GM19324 (cell line): ENCODE measurements around the gene AMFR.

Experiments
- ATAC-seq: cut with Tn5 transposase; IDR thresholded peaks from one replicate; pipeline ENCODE4 v1.9.1; 2021; ENCODE audit warnings: mild to moderate bottlenecking, moderate library complexity; ENCODE audit not compliant: unreplicated experiment, low FRiP score

AMFR gene

DNA sequence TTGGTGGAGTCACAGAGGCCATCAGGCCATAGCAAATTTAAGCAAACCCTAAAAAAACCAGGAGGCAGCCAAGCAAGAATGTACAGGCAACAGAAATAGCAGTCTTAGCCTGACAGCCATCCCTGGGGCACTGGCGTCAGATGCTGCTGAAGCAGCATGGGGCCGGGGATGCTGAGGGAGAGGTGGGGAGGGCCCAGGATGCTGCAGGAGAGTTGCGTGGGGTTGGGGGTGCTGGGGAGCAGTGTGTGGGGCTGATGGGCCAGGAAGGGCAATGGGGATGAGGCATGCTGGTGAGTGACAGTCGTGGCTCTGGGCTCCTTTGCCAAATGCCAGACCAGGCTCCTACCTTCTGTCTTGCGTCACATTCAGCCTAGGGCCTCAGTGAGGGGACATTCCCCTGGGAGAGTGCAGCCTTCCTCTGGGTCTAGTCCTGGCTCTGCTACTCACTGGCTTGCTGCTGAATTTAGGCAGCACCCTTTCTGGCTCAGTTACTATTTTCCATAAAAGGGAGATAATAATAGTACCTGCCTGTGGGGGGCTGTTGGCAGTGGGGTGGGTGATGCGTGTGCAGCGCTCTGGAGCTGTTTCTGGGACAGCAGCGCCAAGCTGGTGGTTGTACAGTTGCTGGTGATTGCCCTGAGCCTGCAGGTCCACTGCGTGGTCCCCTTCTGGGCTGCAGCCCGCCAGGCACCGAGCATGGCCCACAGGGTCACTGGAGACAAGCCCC lies 88.1 kb downstream of the AMFR start:
- ATAC-seq = no peak

DNA sequence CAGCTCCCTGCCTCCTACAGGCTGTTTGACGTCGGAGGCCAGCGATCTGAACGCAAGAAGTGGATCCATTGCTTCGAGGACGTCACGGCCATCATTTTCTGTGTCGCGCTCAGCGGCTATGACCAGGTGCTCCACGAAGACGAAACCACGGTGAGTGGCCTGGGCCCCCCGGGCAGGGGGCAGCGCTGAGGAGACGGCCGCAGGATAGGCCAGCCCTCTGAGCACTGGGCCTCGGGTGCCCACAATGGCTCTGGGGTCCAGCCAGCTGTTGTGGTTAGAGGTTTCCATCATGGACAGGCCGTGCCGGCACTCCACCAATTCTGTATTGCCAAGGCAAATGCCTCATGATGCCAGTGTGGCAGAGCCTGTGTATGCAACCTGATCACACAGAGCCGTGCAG lies 88.6 kb downstream of the AMFR start:
- ATAC-seq = no peak

DNA sequence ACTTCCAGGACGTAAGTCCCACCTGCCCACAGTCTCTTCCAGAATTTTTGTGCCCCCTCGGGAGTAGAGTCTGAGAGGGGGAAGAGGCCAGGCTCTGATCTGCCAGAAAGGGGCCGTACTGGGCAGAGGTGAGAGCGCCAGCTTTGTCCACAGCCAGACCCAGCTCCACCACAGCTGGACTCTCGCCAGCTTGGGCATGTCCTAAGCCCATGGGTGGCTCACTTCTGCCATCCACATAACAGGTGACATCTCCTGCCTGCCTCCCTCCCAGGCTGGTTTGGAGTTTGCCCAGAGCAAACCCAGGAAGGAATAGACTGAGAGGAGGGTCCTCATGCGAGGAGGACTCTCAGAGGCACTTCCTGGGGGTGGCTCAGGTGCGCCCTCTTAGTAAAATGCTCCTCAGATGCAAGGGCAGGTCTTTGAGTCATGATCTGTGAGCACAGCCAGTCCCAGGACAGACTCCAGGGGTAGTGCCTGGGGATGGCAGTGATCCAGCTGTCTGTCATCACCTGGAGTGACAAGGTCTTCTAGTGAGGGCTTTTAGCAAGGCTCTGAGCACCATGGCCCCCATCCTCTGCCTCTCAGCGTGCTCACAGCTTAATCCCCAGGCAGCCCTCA lies 89.2 kb downstream of the AMFR start:
- no peak for ATAC-seq

DNA sequence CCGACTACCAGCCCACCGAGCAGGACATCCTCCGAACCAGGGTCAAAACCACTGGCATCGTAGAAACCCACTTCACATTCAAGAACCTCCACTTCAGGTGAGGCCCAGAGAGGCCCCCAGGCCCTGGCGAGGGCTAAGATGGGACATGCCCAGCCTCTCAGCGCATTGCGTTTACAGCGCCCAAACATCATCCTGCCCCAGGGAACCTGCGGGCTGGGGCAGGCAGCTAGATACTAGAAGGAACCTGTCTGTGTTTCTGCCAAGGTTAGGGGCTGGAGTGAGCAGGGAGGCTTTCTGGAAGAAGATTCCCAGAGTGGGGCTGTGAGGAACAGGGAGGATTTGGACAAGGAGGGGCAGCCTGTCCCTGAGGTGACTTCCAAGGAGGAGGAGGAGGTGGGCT lies 90.6 kb downstream of the AMFR start:
- no peak for ATAC-seq

DNA sequence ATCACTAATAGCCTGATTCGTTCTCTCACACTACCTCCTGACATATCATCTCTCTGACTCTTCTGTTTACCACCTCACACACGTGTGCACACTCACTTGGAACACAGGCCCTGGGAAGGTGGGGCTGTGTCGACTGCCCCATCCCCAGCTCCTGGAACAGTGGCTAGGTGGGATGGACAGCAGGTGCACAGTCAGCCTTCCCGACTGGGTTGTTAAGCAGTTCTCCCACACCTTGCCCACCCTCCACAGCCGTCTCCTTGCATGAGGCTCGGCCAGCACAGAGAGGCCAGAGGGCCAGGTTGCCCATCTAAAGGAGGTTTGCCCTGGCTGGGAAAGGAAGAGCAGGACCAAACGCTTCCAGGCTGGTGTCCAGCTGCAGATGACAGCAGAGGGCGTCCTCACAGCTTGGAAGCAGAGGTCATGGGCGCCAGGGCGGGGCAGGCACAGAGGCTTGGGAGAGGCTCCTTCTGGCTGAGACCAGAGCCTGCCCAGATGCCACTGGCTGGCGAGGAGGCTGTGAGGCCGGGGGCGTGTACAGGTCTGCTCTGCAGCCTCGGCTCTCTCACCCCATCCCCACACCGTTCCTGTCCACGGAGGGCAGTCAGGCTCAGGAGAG lies 92.8 kb downstream of the AMFR start:
- ATAC-seq = no peak

DNA sequence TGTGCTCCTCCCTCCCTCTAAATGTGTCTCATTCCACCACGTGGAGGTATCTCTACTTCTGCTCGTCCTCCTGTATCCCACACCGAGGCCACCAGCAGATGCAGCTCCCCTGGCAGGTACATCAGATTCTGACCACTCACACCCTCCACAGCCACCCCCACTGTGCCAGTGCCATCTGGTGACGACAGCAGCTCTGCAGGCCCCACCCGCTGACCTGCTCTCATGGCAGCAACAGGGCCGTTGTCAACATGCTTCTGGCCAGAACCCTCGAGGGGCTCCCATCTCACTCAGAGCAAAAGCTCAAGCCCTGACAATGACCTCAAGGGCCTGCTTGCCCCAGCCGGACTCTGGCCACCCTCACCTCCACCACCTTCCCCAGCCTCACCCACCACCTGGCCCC lies 93.4 kb downstream of the AMFR start:
- no peak for ATAC-seq

- no peak for ATAC-seq
These were observed 93.9 kb downstream of the AMFR start for GRCh38 chr16:56331399-56331798.

- ATAC-seq = no peak
These were observed 94.9 kb downstream of the AMFR start for GRCh38 chr16:56330476-56330875.

DNA sequence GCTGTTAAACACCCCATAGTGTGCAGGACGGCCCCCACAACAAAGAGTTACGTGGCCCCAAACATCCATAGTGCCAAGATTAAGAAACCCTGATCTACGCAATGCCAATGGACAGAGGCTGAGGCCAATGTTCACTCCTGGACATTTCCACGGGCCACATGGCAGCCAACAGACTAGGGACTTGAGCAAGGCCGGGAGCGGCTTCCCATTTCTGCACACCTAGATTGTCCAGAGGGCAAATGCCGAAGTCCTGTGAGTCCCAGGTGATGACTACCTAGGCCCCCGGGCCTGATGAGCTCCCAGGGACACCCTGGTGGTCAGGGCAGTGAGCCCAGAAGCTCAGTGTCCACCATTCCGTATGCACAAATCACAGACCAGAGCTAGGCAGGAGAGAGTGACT lies 95.5 kb downstream of the AMFR start:
- no peak for ATAC-seq

DNA sequence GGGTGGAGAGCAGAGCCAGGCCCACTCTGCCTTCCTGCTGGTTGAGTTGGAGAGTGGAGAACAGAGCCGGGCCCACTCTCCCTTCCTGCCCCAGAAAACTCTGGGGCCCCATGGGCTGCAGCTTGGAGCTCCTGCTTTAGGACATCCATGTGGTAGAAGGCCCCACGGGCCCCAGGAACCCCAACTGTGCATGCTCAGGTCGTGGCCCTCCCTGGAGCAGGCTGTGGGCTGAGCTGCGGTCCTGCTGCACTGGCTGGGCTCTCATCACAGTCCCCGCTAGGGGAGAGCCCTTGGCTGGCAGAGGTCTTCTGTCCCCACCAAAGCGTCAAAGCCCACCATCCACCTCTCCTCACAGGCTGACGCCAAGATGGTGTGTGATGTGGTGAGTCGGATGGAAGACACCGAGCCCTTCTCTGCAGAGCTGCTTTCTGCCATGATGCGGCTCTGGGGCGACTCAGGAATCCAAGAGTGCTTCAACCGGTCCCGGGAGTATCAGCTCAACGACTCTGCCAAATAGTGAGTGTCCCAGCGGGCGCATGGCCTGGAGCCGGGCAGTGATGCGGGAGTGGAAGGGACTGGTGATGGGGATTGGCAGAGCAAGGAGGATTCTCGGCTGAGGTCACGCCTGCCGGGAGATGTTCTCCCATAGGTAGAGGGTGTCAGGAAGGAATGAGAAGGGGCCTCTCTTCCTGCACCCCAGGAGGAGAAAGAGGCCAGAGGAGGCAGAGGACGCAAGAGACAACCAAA lies 96.9 kb downstream of the AMFR start:
- no peak for ATAC-seq

DNA sequence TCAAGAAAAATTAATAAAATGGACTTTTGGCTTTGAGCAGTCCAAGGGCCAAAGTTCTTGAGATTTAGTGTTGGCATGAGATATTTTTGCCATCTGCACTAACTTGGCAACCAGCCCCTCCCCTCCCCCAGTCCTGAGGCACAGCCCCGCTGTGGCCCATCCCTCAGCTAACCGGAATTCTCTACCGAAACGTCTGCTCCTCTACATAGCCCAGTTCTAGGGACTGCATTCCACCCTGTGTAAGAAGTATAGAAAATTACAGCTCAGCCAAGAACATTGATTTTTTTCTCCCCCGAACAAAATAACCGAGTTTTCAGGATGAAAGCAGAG lies 97.5 kb downstream of the AMFR start:
- ATAC-seq = no peak

- ATAC-seq = no peak
These were observed 98.0 kb downstream of the AMFR start for GRCh38 chr16:56327071-56327928.

- no peak for ATAC-seq
These were observed 99.4 kb downstream of the AMFR start for GRCh38 chr16:56325956-56326355.

GRCh38 chr16:56324406-56324805 lies 100.9 kb downstream of the AMFR start:
- ATAC-seq = no peak

- no peak for ATAC-seq
These were observed 103.8 kb downstream of the AMFR start for GRCh38 chr16:56321571-56321970.

GRCh38 chr16:56320811-56321558 lies 104.4 kb downstream of the AMFR start:
- no peak for ATAC-seq

DNA sequence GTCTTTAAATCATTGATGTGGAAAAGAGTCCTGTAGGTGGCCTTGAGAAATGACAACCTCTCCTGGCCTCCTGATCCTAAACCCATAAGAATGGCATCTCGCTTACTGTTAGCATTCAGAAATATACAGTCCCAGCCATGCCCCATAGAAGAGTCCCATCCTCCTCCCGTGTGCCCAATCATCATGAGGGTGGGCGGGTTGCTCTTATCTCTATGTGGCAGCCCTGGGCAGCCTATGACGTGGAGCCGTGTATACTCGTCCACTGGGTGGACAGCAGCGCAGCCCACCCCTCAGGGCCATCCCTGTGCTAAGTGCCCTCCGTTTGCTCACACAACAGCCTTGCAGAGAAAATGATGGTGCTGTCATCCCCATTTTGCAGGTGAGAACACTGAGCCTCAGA lies 105.3 kb downstream of the AMFR start:
- no peak for ATAC-seq

GRCh38 chr16:56319376-56319775 lies 106.0 kb downstream of the AMFR start:
- no peak for ATAC-seq

DNA sequence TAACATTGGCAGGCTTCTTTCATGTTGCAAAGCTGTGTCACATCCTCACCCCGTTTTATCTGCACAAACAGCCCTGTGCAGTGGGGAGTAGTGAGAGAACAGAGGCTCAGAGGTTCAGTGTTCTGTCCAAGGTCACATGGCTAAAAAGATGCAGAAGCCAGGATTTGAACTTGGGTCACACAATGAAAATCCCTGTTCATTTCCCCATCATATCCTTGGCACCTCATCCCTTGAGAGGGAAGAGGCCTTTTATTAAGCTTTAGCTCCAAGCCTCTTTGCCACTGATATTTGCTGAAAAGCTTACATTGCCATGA lies 106.6 kb downstream of the AMFR start:
- no peak for ATAC-seq
